Fibroblast of mammary gland (primary cell): ENCODE data around the gene CCDC71L.

Experiments used
- DNase-seq: peaks from one replicate; pipeline ENCODE4 v3.0.0-alpha.2; 2010; ENCODE audit warnings: low read depth
- H3K4me3 ChIP-seq: 2 replicates; pipeline ENCODE4 v1.5.1; 2011; ENCODE audit warnings: low read depth, mild to moderate bottlenecking, low read length, moderate library complexity; ENCODE audit not compliant: control insufficient read depth
- TF ChIP-seq, protein P1 (sequence below): conservative IDR thresholded peaks from 2 replicates; pipeline ENCODE4 v1.5.1; 2011; ENCODE audit warnings: low read depth, low read length, inconsistent platforms; ENCODE audit not compliant: control insufficient read depth, insufficient read depth

Gene CCDC71L

DNA sequence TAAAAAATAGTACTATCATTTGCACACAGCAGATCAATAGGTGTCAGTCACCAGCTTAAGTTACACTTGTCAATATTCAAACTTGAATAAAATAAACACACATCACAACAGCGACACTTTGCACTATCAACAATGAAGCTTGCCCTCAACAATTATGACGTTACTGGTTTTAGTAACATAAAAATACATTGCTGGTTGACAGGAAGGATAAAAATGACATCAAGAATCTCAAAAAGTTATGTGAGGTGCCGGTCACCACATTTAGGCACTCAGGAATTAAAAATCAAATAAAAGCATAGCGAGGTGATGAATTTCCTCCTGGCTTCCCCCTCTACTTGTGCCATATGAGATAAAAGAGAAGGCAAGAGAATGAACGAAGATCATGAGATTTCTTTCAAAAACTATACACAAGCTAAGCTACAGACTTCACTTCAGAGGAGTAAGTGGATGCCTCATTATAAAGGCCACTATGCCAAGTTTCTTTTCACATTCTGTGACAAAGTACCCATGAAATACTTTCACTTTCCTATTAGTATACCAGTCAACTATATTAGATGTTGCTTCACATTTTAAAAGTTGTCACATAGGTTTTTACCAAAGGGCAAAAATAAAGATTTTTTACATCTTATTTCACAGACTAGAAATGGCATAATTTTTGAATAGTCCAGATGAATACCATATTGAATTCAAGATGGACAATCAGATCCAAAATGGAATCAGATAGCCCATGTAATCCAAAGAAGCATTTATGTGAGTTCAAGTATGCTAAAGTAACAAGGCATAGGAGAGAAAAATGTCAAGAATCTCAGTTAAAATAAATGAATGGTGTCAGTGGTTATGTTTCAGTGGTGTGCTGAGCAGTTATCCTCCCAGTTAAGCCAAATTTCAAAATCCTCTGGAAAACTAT, 3.6 kb downstream of the CCDC71L start:
- DNase-seq = peak; percentile 32
- H3K4me3 ChIP-seq = no peak overlapping the region
- TF ChIP-seq, protein P1, sequence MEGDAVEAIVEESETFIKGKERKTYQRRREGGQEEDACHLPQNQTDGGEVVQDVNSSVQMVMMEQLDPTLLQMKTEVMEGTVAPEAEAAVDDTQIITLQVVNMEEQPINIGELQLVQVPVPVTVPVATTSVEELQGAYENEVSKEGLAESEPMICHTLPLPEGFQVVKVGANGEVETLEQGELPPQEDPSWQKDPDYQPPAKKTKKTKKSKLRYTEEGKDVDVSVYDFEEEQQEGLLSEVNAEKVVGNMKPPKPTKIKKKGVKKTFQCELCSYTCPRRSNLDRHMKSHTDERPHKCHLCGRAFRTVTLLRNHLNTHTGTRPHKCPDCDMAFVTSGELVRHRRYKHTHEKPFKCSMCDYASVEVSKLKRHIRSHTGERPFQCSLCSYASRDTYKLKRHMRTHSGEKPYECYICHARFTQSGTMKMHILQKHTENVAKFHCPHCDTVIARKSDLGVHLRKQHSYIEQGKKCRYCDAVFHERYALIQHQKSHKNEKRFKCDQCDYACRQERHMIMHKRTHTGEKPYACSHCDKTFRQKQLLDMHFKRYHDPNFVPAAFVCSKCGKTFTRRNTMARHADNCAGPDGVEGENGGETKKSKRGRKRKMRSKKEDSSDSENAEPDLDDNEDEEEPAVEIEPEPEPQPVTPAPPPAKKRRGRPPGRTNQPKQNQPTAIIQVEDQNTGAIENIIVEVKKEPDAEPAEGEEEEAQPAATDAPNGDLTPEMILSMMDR = no peak

DNA sequence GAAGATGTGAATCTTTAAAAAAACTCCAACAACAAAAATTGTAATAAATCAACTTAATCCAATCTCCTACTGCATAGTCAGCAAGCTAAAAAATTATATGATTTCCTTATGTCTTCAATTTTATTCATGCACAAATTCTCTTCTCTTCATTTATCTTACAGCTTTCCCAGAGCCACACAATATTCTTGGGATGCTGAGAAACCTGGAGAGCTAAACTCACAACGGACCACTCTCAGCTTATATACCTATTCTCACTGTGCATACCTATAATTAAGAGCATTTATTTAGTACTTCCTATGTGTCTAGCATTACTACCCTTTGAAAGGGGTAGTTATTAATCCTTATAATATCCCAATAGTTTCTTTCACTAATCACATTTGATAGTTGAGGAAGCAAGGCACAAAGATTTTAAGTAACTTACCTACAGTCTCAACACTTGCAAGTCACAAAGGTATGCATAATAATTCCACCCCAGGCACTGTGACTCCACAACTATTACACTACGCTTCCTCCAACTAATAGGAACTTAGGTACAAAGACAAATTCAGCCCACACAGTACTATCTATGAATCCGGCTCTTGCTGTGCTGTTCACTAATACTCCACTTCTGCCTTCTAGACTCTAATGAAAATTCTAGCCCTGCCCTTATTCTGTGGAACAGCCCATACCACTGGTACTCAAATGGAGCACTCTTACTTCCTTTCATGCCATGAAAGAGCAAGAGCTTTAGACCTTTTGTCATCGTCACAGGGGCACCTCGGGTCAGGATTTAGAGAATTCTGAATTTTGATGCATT, 5.1 kb downstream of the CCDC71L start:
- no peak for DNase-seq
- H3K4me3 ChIP-seq = no peak overlapping the region
- TF ChIP-seq, protein P1 = no peak

DNA sequence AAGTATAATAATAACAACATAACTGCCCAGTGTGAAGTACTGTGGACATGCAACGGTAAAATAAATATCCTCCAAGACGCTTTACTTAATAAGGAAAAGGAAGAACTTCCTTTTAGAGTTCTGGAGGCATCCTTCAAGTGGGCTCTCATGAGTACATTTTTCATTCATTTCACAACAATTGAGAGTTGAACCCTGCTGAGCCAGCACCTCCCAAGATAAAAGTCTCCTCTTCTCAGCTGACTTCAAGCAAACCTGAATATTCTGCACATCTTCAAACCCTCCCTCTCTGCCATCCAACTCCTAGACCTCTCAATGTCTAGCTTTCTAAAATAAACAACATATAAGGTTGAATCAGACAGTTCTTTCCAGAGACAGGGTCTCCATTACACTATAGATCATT, 7.5 kb downstream of the CCDC71L start:
- no peak for DNase-seq
- TF ChIP-seq, protein P1 = no peak
- no peak overlapping the region for H3K4me3 ChIP-seq

DNA sequence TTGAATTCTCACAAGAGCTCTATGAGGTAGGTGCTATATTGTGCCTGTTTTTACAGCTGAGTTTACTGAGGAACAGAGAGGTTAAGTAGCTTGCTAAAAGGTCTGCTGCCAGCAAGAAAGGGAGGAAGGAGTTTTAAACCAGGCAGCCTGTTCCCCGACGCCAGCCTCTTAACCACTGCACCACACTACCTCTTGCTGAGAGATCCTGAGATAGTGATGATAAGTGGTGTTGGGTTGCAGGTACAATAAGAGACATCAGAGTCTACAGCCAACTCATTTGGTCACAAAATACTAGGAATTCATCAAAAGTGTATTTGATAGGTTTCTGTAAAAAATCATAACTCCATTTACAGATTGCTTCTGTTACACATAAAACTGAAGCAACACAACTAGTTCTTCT, 8.0 kb downstream of the CCDC71L start:
- no peak for DNase-seq

DNA sequence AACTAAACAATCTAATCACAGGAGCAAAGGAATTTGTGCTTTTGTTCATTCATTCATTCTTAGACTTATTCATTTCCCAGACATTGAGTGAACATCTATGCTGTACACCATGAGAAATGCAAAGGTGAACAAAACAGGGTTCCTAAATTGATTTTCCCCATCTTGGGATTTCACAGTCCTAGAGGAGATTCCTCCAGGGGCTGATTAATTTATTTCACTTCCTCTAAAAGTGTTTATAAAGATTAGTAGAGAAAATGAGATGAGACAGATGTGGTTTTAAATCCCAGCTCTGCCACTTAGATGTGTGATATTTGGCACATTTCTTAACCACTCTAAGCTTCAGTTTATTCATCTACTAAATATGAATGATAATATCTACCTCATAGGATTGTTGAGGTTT, 8.9 kb downstream of the CCDC71L start:
- no peak overlapping the region for H3K4me3 ChIP-seq
- TF ChIP-seq, protein P1 = no peak
- DNase-seq = no peak

More for the DNA sequence above, 8.0 kb downstream of the CCDC71L start:
- H3K4me3 ChIP-seq = no peak overlapping the region
- TF ChIP-seq, protein P1 = no peak

DNA sequence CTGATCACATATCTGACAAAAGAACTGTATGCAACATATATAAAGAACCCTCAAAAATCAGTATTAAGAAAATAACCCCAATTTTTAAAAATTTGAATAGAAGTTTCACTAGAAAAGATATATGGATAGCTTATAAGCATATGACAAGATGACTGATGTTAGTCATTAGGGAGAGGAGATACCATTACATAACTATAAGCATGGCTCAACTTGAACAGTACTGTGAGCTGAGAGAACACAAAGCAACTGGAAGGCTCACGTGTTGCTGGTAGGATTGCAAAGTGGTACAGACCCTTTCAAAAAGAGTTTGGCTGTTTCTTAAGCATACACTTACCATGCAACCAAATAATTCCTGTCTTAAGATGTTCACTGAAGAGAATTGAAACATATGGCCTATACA, 14.7 kb downstream of the CCDC71L start:
- DNase-seq = no peak
- H3K4me3 ChIP-seq = no peak overlapping the region
- TF ChIP-seq, protein P1 = no peak
